ENCODE results near the gene TOR2A.
A peak's percentile ranks its signal among the peaks of the same experiment; 100 is the strongest.
"Not testable (repeated sequence)": the region's sequence is repeated elsewhere in the genome, so short reads cannot be mapped to it uniquely, and the experiment has no call there.

TOR2A gene

GRCh38 chr9:127734747-127735529, at the start of gene TOR2A:
TSS of gene TOR2A (minus strand) at chr9:127735294. CDS start at chr9:127735270, 24 bp downstream.
- peak; percentile 92 for DNase-seq (ENCODE audit: low read depth)

DNA sequence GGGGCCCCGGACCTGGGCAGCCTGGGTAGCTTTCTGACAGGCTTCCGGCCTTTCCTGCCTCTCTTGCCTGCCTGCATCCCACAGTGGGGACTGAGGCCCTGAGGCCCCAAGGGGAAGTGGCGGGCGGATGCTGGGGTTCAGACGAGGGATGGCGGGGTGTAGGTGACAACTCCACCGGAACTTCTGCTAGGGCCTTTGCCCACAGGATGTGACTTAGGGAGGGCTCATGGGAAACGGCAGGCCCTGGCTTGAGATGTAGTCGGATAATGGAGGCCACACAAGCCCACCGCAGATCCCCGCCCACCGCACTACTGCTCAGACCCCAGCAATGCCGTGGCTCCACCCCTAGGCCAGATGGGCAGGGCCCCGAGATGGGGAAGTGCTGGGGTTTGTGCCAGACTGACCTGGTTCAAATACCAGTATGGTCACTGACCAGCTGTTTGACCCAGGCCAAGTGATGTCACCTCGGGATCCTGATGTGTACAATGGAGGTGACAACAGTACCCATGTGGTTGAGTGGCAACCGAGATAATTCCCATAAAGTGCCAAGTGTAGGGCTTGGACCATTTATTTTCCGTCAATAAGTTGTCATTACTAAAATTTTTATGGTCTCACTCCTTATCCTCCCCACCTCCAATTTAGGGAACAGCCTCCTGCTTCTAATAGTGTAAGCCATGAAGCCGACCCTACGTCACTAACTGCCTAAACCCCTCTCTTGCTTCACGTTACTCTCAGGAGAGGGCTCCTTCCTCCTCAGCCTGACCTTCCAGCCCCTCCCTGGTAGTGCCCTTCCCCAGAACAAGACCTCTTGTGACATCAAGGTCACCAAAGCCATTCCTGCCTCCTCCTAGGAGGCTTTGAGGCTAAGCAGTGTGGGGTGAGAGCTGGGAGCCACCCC, 48.3 kb upstream of the TOR2A start:
- DNase-seq (ENCODE audit: low read depth): peak; percentile 99

- DNase-seq (ENCODE audit: low read depth): no peak
These were observed 46.7 kb upstream of the TOR2A start for GRCh38 chr9:127781806-127782205.

GRCh38 chr9:127780909-127781308, 45.8 kb upstream of the TOR2A start:
- not testable (repeated sequence) for DNase-seq (ENCODE audit: low read depth)

DNA sequence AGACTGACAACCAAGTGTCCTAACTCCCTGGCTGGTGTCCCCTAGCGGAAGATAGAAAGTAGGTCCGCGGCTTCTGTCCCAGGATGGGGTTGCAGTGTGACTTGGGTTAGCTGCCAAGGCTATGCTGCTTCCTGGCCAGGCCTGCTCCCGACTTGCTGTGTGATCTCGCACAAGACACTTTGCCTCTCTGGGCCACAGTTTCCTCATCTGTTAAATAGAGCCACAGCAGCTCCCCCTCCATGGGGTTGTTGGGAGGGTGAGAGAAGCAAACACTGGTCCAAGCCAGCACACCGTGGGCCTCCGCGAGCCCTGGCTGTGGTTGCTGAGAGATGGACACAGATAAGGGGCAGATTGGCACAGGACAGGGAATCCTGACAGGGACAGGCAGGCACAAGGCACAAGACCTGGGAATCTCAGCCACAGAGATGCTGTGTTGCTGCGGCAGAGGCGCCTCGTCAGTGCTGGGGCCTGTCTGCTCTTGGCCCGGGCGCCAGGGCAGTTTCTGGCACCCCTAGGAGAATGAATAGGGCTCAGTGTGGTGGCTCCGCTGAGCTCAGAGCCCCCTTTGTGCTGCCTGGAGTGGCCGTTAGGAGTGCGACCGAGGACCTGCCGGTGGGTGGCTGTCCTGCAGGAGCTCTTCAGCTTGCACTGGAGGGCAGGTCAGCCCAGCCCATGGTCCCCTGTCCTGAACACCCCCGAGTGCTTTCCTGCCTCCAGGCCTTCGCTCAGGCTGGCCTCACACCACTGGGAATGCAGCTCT, 45.2 kb upstream of the TOR2A start:
- DNase-seq (ENCODE audit: low read depth): no peak

GRCh38 chr9:127779136-127779981, 44.3 kb upstream of the TOR2A start:
- no peak for DNase-seq (ENCODE audit: low read depth)

DNA sequence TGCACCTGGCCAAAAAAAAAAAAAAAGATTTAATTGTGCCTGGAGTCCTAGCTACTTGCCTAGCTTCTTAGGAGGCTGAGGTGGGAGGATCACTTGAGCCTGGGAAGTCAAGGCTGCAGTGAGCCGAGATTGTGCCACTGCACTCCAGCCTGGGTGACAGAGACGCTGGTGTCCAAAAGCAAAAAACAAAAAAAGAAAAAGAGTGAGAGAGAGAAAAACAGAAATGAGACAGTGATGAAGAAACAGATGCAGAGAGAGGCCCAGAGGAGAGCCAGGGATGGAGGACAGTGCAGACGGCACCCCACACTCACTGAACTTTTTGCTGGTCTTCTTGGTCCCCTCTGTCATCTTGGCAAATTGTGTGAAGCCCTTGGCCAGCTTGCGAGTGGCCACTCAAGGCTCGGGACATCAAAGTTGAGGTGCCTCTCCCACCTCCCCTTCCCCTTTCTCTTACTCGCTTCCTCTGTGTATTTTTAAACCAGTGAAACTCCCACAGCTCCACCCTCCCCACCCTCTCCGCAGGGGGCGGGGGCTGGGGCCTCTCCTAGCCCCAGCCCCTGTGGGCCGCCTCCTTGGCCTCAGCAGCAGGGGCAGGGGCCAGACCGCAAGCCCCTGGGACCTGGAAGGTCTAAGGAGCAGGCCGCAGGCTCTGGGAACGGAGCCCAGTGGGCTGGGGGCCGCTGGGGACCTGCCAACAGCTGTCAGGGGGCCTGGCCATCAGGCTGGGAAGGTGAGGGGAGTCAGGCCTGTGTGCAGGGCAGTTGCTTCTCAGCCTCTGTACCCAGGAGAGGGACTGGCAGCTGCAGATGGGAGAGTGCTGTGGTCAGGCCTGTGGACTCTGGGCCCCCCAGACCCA, 43.4 kb upstream of the TOR2A start, which contains the start of gene SH2D3C:
SH2D3C (minus strand) TSS at position 387 of the 856 bp plus-strand sequence; CDS start at position 348, 39 bp downstream.
- DNase-seq (ENCODE audit: low read depth): no peak

GRCh38 chr9:127777368-127777980, 42.4 kb upstream of the TOR2A start:
- no peak for DNase-seq (ENCODE audit: low read depth)

GRCh38 chr9:127776924-127777289, 41.8 kb upstream of the TOR2A start:
- no peak for DNase-seq (ENCODE audit: low read depth)

- DNase-seq (ENCODE audit: low read depth): peak; percentile 94
These were observed 41.3 kb upstream of the TOR2A start for GRCh38 chr9:127776195-127776923.

DNA sequence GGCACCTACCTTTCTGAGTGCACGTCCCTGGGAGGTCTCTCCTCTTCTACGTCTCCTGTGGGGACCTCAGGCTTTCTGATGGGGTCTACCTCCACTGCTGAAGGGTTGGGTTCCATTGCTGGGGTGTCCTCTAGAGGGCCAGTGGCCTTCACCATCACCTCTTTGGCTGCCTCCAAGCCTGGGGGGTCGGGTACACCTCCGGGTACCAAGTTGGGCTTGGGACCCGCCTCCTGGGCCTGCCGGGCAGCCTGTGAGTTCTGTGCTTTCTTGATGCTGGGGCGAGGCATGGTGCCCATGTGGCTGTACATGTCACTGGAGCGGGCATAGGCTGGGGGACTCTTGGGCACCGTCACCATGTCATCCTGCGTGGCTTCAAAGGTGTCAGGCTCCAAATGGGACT, 38.9 kb upstream of the TOR2A start:
- no peak for DNase-seq (ENCODE audit: low read depth)

DNA sequence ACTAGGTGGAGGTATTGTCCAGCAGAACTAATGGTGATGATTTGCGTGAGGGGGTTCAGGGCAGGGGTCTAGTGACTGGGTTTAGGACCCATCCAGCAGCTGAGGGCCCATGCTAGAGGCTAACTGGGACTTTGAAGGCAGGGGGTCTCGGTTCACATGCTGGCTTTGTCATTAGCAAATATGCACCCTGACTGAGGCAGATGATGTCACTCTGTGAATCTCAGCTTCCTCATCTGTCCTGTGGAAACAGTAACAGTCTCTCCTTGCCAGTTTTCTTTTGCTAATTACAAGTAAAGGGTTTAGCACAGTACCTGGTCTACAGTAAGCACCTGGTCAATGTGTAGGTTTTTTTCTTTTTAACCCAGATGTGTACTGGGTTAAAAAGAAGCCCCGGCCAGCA, 38.2 kb upstream of the TOR2A start:
- no peak for DNase-seq (ENCODE audit: low read depth)

DNA sequence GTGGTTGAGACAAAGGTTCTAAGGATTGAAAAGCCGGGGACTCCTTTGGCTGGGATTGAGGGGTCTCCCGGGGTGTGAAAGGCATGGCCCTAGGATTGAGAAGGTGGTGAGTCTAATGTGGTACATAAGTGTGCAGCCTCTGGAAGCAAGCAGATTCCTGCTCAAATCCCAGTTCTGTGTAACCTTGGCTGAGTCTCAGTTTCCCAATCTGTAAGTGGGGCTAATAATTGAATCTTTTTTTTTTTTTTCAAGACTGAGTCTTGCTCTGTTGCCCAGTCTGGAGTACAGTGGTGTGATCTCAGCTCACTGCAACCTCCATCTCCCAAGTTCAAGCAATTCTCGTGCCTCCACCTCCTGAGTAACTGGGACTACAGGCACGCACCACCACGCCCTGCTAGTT, 37.5 kb upstream of the TOR2A start:
- no peak for DNase-seq (ENCODE audit: low read depth)

DNA sequence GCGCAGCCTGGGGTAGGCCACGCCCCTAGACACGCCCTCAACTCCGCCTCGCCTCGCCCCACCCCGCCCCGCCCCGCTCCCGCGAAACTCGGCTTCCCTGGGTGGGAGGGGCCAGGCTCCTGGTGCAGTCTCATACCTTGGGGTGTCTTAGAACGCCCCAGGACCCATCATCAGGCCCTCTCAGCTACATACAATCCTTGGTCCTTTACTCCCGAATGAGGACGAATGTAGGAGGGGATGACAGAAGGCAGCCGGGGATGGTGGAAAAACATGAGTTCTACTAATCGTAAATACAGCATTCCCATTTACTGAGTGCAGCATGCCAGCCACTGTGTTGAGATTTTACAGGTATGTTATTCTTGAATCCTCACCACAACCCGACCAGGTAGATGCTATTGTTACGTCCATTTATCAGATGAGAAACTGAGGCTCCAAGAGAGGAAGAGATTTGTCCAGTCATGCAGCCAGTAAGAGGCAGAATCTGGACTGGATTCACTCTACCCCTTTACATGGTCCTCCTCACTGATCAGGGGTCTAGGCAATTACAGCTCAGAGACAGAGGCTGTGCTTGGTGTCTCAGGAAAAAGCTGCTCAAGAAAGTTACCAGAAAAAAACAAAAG, 36.6 kb upstream of the TOR2A start:
- DNase-seq (ENCODE audit: low read depth): no peak

GRCh38 chr9:127770905-127771569, 35.9 kb upstream of the TOR2A start:
- peak; percentile 97 for DNase-seq (ENCODE audit: low read depth)

GRCh38 chr9:127770583-127770904, 35.5 kb upstream of the TOR2A start:
- no peak for DNase-seq (ENCODE audit: low read depth)

DNA sequence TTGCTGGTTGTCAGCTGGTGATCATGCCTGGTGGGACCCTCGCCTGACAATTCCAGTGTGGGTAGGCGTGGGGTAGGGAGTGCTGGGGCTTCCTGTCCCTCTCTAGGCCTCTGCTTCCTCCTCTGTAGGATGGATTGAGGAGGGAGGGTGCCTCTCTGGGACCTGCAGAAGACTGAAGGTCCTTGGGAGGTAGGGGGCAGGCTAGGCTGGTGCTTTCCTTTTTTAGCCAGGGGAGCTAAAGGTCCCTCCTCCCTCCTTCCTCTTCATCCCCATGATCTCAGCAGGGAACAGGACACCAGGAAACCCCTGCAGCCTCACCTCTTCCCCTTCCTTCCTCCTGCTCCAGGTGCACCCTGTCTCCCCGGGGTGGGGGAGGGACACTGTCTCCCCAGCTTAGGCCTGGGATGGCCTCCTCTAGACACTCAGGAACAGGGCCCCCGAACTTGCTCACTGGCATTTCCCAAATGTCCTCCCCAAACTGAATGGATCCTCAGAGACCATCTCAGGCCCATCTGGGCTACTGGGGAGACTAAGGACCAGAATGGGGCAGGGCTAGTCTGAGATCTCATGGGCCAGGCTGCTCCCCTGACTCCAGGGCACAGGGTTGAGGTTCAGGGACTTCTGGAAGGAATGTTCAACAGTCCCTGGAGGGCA, 35.0 kb upstream of the TOR2A start:
- no peak for DNase-seq (ENCODE audit: low read depth)

DNA sequence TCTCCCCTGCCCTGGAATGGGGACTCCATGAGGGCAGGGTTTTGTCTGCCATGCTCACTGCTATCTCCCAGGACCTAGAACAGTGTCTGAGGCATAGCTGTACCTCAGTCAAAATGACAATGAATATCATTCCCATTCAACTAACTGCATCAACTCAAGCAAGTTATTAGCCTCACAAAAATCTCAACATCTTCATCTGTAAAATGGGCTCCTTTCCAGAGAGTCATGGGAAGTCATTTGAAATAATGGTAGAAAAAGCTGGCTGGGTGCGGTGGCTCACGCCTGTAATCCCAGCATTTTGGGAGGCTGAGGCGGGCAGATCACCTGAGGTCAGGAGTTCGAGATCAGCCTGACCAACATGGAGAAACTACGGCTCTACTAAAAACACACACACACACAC, 34.0 kb upstream of the TOR2A start:
- DNase-seq (ENCODE audit: low read depth): no peak

All from CMK (cell line).